Thyroid gland (tissue), 4 donors: ENCODE results near the gene ADAM12.

Experiments used
- CTCF ChIP-seq, 6 experiments: fragments of 200-600 bp in 3 of 6; fragments of 450-650 bp in 3 of 6; sonication (generic) in 3 of 6; IDR thresholded peaks; one replicate each; pipeline ENCODE4 v1.5.1; 2016 to 2019; ENCODE audit warnings: antibody characterized with exemption in 6 of 6, mild to moderate bottlenecking in 2 of 6, inconsistent platforms in 1 of 6, moderate library complexity in 1 of 6
- POLR2A ChIP-seq, 2 donors: fragments of 450-650 bp; IDR thresholded peaks; one replicate each; pipeline ENCODE4 v1.6.1; 2017; ENCODE audit warnings: antibody characterized with exemption in 2 of 2, mild to moderate bottlenecking in 2 of 2, moderate library complexity in 1 of 2

DNA sequence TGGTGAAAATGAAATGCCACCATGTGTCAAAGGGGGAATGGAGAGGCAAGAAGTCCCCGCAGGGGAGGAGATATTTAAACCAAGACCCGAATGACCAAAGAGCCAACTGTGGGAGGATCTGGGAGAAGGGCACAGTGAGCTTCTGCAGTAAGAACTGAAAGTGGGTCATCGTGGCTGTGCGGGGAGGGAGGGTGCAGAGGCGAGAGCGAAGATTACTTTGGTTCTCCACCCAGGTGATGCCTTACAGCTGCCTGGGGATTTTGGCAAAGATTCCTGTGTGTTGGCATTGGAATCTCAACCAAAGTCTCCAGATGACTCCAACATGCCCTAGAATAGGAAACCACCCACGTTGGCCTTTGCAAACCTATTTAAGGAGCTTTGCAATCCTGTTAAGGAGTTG is 44.2 kb upstream of the ADAM12 start:
- TF ChIP-seq CTCF (IDR thresholded peaks at IDR 0.05) (no peak), POLR2A (IDR thresholded peaks at IDR 0.05) (no peak)
